NCI-H2227 (cell line): ENCODE measurements around the gene ADGRG7.

ENCODE experiments used
- DNase-seq: peaks from one replicate; lab custom pipeline; 2025; ENCODE audit not compliant: unreplicated experiment; lab: John Stamatoyannopoulos, UW

ADGRG7 gene

DNA sequence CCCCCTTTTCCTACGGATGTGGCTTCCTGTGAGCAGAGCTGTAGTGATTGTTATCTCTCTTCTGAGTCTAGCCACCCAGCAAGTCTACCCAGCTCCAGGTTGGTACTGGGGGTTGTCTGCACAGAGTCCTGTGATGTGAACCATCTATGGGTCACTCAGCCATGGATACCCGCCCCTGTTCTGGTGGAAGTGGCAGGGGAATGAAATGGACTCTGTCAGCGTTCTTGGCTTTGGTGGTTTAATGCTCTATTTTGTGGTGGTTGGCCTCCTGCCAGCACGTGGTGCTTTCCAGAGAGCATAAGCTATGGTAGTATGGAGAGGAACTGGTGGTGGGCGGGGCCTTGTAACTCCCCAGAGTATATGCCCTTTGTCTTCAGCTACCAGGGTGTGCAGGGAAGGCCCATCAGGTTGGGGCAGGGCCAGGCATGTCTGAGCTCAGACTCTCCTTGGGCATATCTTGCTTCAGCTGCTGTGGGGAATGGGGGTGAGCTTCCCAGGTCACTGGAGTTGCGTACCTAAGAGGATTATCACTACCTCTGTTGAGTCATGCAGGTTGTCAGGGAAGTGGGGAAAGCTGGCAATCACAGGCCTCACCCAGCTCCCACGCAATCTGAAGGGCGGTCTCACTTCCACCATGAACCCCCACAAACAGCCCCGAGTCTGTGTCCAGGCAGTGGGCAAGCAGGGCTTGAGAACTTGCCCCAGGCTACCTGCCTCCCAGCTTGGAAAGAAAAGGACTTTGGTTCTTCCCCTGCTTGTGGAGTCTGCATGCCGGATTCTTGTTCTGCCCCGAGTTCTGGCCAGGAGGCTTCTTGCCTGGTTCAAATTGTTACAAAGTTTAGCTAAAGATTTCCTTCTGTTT is 9.0 kb upstream of the ADGRG7 start:
- DNase-seq, result no peak

DNA sequence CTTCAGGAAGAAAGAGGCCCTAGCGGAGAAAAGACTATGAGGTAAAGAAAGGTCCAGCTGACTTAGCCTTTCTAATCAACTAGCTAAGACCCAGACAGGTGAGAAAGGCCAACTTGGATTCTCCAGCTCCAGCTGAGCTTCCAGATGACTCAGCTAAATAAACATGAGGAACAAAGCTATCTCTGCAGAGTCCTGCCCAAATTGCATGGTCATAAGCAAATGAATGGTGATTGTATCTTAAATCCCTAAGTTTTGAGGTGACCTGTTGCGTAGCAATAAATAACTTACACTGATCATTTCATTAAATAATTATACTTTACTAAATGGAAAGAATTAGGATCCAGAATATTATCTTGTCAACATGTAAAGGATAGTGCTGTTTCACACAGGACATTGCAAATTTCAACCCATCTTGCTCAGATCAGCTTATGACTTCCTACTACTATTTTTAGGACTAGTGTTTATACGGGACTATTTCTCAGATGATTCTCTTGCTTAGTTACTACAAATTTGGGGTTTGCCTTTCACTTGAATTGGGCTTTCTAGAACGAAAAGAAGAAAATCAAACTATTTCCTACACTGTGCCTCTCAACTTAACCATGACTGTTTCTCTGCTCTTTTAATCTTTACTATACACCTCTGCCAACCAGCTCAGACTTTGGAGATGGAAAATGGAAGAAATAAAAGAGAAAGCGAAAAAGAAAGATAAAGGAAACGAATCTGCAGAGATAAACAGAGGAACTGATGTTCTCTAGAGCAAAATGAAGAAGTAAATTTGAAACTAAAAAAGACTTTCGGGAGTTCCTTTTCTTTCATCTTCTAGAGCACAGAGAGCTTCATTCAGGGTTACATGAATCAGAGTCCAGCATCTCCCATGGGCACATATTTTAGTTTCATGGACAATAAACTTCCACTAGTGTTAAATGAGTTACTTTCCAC is 6.6 kb upstream of the ADGRG7 start:
- DNase-seq, result no peak

DNA sequence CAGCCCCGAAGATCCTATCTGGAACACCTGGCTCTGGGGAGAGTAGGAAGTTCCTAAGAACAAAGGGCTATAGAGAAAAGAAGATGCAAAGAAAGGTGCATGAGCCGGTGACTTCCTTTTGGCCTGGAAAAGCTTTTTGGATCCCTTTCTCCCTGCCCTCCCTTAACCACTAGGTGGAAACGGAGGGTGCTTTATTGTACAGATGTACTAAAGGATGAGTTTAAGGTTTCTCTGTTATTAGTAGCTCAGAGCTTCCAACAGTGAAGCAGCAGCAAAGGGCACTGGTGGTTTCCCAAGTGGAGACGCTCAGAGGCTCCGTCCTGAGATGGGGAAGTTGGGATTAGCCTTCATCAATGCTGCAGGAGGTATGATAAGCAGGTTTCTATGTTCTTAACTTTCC is 5.9 kb upstream of the ADGRG7 start:
- no peak for DNase-seq

DNA sequence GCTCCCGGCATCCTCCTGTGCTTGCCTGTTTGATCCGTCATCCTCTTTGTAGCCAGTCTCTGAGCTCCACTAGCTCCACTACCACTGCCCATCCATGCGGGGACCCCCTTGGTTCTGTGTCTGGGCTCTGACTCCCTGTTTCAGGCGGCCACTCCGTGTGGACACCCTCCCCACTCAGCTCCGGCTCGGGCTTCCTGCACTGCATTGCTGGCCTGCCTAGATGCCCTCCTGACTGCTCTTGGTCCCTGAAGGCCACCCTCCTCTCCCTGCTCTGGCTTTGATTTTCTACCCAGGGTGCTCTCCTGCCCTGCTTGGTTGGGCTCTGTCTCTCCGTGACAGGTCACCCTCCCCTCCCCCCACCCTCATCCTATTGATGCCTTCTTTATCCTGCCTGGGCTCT is 4.0 kb upstream of the ADGRG7 start:
- DNase-seq, result no peak

DNA sequence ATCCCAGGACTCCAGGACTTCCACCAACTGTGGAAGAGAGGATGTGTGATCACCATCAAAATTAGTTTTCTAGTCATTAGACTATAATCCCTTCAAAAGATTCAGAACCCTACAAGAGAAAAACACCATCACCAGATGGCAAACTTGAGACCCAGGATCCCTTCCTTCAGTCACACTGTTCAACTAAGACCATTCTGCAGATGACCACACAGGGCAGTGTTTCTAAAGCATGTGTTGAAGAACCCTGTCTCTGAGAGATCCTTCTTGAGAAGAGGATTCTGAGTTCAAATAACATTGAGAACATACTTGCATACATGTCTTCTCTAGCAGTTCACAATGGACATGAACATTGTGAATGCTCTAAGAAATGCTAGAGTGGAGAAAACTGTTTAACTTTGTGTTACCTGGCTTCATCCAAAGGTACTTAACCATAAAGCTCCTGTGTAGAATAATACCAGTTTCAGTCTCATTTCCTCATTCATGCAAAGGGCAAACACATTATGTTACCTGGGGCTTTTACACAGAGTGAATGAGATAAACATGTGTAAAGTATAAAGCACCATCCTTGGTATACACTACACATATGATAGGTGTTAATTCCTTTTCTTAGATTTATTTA is 2.4 kb upstream of the ADGRG7 start:
- no peak for DNase-seq

DNA sequence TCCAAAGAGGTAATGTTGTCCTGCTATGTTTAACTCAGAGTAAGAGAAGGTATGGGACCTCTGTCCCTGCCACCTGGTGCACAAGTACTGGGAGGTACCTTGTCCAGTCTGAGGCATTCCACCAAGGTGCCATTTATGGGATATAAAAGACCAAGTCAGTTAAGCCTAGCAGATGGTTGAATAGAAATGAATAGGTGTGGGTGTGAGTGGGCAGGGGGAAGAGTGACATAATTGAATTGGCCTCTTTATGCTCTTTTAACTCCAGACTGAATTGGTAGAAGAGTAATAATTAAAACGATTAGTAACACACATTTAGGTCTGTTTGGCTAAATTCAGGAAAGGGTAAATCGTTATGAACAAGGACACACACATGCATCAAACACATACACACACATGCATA is 562 bp downstream of the ADGRG7 start:
- no peak for DNase-seq

DNA sequence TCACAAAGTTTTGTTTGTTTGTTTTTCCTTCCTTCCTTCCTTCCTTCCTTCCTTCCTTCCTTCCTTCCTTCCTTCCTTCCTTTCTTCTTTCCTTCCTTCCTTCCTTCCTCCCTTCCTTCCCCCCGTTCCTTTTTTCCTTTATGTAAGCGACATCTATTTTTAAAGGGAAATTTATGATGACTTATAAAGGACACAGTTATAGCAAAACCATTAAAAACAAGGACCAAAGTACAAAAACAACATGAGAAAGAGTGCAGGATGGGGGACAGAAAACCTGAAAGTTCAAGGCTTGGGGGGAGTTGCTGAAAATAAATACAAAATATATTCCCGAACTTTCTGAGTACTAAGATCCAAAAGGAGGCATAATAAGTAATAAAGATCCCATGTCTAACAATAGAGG is 1.8 kb downstream of the ADGRG7 start:
- no peak for DNase-seq

DNA sequence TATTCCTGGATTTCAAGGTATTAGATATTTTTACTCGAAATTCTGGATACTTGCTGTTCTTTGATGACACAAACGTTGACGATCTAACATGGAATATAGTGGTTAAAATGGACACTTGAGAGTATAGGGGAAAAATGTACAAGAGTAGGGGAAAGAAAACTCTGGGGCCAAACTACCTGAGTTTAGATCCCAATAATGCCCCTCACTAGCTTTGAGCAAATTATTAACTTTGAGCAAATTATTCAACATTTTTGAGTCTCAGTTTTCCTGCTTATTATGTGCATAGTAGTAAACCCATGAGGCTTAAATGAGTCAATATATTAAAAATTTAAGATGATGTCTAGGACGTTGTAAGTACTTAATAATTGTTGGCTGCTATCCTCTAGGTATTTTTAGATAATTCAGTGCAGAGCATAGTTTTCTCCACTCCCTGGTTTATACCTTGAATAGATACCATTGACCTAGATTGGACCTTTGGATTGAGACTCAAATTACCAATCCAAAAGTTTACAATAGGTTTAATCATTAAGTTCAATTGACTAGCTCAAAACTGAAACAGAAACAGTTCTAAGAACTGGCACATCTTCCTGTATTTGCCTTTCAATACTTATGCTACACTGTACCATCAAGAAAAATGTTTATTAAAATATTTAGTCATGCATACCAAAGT is 4.5 kb downstream of the ADGRG7 start:
- no peak for DNase-seq

DNA sequence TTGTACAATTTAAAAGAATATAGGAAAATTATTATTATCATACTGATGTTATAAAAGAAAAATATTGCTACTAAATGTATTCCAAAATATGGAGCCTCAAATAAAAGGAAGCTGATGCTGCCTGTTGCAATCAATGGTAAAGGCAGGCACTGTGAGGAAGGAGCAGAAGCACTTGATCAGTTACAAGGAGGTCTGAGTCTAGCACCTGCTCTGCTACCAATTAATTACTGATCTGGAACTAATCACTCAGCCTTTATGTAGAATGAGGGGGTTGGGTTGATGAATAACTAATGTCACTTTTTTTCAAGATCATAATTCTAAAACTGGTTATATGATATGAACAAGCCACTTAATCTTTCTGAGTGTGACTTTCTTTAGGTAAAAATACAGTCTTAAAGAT is 5.5 kb downstream of the ADGRG7 start:
- DNase-seq, result no peak

DNA sequence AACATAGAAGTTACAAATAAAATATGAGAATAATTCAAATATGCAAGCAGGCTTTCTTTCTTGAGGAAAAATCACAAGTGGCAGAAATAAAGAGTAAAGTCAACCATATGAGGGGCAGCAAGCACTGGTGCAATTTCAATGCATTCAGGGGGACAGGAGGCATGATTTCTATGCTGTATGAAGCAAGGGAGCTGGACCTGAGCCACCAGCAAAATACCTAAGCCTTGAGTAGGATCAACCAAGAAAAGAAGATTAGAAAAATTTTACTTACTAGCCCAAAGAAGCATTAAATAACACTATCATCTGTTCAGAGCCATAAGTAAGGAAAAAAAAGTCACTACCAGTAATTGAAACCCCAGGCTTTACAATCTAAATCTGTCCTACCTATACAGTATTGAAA is 6.3 kb downstream of the ADGRG7 start:
- DNase-seq, result no peak

DNA sequence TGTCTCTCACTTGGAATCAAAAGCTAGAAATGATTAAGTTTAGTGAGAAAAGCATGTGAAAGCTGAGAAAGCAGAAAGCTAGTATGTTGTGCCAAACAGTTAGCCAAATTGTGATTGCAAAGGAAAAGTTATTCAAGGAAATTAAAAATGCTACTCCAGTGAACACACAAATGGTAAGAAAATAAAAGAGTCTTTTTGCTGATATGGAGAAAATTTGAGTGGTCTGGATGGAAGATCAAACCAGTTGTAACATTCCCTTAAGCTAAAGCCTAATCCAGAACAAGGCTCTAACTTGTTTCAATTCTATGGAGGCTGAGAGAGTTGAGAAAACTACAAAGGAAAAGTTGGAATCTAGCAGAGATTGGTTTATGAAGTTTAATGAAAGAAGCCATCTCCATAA is 11.8 kb downstream of the ADGRG7 start:
- no peak for DNase-seq

DNA sequence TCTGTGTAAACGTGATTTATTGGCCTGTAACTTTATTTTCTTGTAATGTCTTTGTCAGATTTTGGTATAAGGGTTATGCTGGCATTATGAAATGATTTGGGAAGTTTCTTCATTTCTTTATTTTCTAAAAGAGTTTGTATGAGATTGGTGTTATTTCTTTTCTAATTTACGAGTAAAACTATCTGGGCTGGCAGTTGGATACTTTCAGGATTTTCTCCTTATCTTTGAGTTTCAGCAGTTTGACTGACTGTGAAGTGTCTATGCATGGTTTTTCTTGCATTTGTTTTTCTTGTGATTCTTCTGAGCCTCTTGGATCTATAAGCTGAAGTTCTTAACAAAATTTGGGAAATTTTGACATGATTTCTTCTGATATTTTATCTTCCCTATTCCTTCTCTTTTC is 18.1 kb downstream of the ADGRG7 start:
- DNase-seq, result no peak

DNA sequence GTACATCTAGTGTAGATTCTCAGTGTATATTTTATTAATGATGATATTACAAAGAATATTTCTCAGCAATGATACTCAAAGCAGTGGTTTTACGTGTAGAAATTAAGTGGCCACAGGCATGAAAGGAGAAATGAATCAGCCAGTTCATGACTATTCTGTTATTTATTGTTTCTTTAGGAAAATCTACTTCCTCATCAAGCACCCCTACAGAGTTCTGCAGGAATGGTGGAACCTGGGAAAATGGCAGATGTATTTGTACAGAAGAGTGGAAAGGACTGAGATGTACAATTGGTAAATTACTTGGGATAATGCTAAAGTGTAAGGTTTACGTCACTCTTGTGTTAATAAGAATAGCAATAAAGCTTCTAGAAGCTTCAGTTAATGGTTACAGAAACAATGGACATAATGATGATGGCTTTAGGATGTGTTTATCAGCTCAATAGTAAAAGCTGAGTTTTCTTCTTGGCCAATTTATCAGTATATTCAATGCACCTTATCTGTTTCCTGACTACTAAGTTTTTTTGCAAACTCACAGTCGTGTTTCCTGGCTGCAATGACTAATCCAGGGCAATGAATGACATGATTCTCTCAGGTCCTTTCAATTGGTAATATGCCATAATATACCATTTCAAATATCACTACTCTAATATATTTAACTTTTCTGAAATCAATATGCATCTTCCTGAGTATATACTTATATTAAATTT is 20.2 kb downstream of the ADGRG7 start:
- DNase-seq, result no peak

DNA sequence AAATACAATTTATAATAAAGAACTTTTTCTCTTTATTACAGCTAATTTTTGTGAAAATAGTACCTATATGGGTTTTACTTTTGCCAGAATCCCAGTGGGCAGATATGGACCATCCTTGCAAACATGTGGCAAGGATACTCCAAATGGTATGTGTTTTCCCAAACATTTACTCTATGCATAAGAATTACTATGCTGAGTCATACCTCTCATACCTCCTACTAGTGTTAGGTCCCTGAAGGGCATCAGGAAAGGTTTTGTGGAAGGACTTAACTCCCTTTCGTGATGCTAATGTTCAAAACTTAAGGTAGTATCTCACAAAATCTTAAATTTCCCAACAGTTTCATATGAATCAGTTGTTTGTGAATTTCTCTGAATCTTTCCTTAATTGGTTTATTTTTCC is 21.3 kb downstream of the ADGRG7 start:
- no peak for DNase-seq

DNA sequence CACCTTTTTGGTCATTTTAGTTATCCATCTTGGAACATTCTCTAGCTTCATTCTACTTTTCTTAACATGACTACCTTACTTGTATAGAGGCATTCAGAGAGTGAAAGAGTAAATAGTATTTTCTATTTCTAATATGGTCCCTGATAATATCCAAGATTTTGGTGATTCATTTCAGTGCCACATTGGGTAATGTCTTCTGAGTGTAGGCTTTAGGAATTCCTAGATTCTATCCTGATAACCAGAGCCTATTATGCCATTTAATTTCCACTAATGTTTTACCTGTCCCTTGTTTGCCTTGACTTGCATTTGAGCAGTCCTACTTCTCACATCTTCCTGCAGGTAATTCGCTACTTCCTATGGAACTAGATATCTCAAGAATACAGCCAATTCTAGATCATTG is 21.8 kb downstream of the ADGRG7 start:
- no peak for DNase-seq

DNA sequence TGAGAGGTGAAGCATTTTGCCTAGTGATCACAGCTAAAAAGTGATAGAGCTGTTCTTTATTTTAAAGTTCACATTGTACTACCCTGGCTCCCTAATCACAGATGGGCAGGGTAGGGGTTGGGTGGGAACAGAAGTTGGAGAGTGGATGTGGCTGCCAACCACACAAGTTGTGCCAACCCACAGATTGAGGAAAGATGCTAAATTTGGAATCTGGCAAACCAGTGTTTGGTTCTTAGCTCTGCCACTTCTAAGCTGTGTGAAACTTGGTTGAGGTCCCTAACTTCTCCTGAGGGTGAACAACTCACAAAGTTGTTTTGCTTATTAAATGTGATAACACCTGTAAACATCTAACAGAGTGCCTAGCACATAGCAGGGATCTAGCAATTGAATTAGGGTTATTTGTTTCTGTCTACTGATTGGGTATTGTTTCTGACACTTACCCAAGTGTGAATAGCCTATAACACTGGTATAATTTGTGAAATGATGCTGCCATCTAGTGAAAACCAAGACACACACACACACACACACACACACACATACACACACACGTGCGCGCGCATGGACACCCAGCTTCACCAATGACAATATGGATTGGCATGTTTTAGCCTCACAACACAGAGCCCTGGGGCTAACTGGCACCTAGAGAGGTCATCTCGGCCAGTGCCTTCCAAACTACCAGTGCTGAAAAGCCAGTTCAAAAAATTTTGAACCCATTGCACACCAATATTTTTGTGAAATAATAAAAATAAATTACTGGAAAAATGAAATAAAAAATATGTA is 25.3 kb downstream of the ADGRG7 start:
- DNase-seq, result no peak

DNA sequence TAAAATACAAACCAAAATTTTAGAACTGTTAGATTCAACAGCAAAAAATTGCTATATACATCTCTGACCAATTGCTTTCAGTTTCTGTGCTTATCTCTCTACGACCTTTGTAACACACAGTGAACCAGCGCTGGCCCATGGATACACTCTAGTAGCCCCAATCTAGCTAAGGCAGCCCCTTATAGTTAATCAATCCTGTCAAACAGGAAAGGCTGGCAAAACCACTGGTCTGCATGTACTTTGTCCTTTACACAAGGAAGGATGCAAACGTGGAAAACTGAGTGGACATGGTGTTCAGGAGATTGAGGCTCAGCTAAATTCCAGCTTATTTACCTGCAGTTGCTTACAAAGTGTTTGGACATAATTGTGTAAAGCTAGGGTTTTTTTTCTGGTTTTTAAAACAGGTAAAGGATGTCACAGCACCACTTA is 25.9 kb downstream of the ADGRG7 start:
- DNase-seq, result no peak

DNA sequence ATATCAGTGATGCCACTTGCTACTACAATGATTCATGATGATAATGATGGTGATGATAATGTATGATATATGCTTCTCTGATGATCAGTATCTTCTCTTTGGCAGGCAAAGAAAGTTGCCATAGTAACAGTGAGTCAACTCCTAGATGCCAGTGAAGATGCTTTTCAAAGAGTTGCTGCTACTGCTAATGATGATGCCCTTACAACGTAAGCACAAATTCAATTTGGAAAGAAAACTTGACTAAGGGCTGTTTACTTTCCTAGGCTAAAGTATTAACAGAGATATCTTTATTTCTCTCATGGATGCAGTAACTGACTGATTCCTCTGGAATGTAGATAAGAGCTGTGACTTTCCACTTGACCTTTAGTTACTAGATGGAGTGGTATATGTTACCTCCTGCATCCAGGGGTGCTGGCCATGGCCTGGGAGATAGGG is 27.8 kb downstream of the ADGRG7 start:
- no peak for DNase-seq

DNA sequence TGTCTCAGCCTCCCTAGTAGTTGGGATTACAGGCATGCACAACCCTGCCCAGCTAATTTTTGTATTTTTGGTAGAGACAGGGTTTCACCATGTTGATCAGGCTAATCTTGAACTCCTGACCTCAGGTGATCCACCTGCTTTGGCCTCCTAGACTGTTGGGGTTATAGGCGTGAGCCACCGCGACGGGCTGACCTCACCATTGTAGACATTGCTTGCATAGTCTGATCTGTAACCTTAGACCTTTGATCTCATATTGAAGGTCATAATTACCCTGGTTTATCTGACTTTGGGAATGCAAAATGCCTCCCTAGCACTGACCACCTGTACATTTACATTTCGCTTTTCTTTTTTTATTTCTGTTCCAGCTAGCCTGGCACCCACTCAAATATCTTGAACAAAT is 31.2 kb downstream of the ADGRG7 start:
- DNase-seq, result no peak
